ENCODE results near the gene VPS37C.
"Not testable (repeated sequence)": the region's sequence is repeated elsewhere in the genome, so short reads cannot be mapped to it uniquely, and the experiment has no call there.

VPS37C gene

DNA sequence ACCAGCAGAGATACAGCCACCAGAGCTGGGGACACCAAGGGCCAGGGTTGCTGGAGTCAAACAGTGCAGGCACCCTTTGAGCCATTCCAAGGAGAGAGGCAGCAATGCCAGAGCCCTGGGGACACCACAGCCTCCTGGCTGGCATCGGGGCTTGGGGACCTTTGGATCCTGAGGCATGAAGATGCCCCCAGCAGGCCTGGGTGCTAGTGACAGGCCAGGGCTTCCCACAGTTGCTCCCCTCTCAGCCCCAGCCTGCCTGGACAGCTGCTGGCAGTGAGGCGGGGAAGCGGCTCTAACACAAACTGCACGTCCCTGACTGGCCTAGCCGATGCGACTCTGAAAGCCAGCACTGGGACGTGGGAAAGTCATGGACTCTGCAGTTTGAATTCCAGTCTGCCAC is 56.3 kb downstream of the VPS37C start:
- H3K36me3 ChIP-seq (ENCODE audit: insufficient read depth, low read length), result no peaks in the 10 kb centered on the region
- H3K9ac ChIP-seq (ENCODE audit: low read depth, low read length), result no peak overlapping the region
- no peaks in the 10 kb centered on the region for H3K4me1 ChIP-seq (ENCODE audit: insufficient read depth, low read length)
- H3K9me3 ChIP-seq (ENCODE audit: control insufficient read depth, insufficient read depth, low read length), result no peaks in the 10 kb centered on the region

DNA sequence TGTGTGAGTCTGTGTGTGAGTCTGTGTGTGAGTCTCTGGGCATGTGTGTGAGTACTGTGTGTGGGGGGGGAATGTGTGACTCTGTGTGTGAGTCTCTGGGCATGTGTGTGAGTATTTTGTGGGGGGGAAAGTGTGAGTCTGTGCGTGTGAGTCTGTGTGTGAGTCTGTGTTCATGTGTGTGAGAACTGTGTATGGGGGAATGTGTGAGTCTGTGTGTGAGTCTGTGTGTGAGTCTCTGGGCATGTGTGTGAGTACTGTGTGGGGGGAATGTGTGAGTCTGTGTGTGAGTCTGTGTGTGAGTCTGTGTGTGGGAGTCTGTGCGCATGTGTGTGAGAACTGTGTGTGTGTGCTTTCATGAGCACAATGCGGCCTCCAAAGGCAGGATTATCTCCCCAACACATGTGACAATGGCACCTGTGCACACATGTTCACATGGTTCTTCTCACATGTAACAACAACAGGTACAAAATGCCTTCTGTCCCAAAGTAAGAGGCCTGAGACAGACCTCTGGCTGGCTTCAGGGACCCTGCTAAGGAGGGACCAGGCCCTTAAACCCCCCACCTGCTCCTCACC is 57.3 kb downstream of the VPS37C start:
- Histone ChIP-seq H3K36me3 (ENCODE audit: insufficient read depth, low read length) (no peaks in the 10 kb centered on the region), H3K9me3 (ENCODE audit: control insufficient read depth, insufficient read depth, low read length) (no peaks in the 10 kb centered on the region), H3K4me1 (ENCODE audit: insufficient read depth, low read length) (no peaks in the 10 kb centered on the region), H3K9ac (ENCODE audit: low read depth, low read length) (no peak overlapping the region)

DNA sequence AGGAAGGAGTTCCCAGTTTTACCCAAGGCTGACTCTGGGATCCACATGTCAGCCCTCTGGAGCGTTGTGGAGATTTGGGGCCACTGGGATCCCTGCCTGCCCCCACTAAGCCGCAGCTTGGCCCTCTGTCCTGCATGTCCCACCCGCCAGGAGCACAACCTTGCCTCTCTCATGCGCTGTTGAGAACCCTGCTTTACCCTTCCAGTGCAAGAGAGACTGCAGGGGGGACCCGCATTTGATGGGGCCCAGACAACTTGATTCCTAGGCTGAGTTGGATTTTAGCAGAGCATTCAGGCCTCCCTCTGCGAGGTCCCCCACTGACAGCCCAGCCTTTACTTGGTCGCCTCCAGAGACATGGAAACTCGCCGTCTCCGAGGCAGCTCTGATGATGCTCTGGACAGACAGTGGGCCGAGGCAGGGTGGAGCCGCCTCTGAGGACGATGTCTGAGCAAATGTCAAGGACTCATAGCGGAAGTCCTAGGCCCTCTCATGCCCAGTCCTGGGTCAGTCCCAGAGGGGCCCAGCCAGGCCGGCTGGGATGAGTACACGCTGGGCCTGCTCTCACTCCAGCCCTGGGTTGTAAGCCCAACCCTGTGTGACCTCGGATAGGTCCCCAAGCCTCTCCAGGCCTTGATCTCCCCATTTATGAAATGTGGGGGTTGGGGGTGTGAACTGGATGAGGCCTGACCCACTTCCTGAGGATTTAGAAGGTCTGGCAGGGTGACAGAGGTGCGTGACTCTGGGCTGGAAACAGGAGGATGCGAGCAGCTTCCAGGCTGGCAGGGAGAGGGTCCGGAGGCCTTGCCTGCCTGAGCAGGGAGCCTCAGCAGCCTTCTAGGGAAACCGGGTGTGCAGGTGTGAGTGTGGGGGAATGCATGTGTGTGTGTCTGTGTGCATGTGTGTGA is 58.3 kb downstream of the VPS37C start:
- H3K9ac ChIP-seq (ENCODE audit: low read depth, low read length), result no peak overlapping the region
- no peaks in the 10 kb centered on the region for H3K9me3 ChIP-seq (ENCODE audit: control insufficient read depth, insufficient read depth, low read length)
- H3K4me1 ChIP-seq (ENCODE audit: insufficient read depth, low read length), result no peaks in the 10 kb centered on the region
- H3K36me3 ChIP-seq (ENCODE audit: insufficient read depth, low read length), result no peaks in the 10 kb centered on the region

DNA sequence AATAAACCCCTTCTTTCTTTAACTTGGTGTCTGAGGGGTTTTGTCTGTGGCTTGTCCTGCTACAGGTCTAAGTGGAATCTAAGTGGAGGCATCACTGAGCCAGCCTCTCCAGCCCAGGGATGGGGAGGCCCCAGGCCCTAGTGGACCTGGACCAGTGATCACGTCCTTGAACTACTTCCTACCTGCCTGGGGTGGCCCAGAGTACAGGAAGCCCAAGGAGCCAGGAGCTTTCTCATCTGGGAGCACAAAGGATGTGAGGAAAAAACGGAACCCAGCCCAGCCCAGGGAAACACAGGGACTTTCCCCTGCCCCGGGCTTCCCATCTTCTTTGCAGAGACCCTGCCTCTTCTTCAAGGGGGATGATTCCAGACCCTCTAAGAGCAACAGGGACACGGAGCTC is 62.4 kb downstream of the VPS37C start:
- Histone ChIP-seq H3K9ac (ENCODE audit: low read depth, low read length) (no peak overlapping the region), H3K9me3 (ENCODE audit: control insufficient read depth, insufficient read depth, low read length) (no peaks in the 10 kb centered on the region), H3K36me3 (ENCODE audit: insufficient read depth, low read length) (no peaks in the 10 kb centered on the region), H3K4me1 (ENCODE audit: insufficient read depth, low read length) (no peaks in the 10 kb centered on the region)

DNA sequence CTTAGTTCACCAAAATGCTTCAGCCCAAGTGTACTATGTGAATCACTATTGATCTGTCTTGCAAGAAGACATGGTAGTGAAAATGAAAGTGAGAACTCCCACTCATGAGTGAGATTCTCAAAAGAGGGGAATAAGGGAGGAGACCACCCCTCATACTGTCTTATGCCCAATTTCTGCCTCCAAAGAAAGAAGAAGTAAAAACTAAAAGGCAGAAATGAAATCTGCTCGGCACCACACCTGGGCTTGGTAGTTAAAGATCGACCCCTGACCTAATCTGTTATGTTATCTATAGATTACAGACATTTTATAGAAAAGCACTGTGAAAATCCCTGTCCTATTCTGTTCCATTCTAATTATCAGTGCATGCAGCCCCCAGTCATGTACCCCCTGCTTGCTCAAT is 63.0 kb downstream of the VPS37C start:
- not testable (repeated sequence) for H3K4me1 ChIP-seq (ENCODE audit: insufficient read depth, low read length); H3K36me3 ChIP-seq (ENCODE audit: insufficient read depth, low read length); H3K9ac ChIP-seq (ENCODE audit: low read depth, low read length); H3K9me3 ChIP-seq (ENCODE audit: control insufficient read depth, insufficient read depth, low read length)

DNA sequence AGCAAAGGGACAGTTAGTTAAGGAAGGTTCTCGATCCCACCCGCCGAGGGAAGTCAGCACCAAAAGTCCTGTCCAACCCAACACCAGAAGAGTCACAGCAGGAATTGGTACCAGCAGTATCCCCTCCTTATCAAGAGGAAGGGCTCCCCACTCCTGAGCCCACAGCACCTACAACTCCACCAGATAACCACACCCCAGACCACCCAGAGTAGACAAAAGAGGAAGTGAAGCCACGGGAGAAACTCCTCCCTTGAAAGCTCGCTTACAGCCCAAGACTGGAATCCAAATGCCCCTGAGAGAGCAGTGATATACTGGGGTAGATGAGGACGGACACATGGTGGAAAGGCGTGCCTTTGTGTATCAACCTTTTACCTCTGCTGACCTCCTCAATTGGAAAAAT is 66.2 kb downstream of the VPS37C start:
- Histone ChIP-seq H3K9ac (ENCODE audit: low read depth, low read length) (no peak overlapping the region), H3K36me3 (ENCODE audit: insufficient read depth, low read length) (no peaks in the 10 kb centered on the region), H3K4me1 (ENCODE audit: insufficient read depth, low read length) (peaks cover 6% of the 10 kb centered on the region; the same call in 1 of the 2 replicates), H3K9me3 (ENCODE audit: control insufficient read depth, insufficient read depth, low read length) (no peaks in the 10 kb centered on the region)

DNA sequence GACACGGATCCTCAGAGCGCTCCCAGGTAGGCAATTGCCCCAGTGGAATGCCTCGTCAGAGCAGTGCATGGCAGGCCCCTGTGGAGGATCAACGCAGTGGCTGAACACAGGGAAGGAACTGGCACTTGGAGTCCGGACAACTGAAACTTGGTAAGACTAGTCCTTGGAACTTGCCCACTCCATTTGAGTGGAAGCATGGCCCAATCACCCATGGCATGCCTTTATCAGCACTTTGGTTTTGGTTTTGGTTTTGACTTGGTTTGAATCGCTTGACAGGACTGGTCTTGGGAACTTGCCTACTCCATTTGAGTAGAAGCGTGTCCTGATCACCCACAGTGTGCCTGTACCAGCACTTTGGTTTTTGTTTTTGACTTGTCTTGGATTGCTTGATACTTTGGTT is 67.1 kb downstream of the VPS37C start:
- not testable (repeated sequence) for H3K4me1 ChIP-seq (ENCODE audit: insufficient read depth, low read length); H3K9ac ChIP-seq (ENCODE audit: low read depth, low read length); H3K36me3 ChIP-seq (ENCODE audit: insufficient read depth, low read length); H3K9me3 ChIP-seq (ENCODE audit: control insufficient read depth, insufficient read depth, low read length)

DNA sequence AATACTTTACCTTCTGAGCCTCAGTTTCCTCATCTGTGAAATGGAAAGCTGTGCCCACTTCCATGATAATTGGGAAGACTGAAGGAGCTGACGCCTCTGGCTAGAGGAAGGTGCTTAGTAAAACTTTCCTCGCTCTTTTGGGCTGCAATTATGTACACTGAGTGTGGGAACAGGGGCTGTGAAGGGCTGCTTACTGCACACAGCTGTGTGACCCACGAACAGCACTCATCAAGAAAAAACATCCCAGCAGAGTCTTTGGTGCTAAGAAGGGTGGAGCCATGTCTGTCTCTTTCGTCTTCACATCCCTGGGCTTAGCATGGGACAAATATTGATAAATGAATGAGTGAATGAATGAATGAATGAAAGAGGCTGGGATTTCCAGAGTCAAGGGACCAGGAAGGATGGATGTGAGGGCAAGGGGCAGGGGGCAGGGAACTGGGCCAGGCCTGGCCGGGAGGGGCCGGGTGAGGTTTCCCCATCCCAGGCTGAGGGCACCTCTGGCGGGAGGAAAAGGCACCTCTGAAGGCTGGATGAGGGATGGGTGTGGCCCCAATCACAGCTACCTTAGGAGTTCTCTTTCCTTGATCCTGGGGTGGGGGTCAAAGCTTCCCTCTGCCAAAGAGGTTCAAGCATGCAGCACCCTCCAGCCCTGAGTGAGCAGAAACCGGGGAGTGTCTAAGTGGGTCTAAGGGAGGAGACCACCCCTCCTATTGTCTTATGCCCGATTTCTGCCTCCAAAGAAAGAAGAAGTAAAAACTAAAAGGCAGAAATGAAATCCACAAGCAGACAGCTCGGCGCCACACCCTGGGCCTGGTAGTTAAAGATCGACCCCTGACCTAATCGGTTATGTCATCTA is 68.1 kb downstream of the VPS37C start:
- Histone ChIP-seq H3K4me1 (ENCODE audit: insufficient read depth, low read length) (peaks cover 6% of the 10 kb centered on the region; the same call in 1 of the 2 replicates), H3K36me3 (ENCODE audit: insufficient read depth, low read length) (no peaks in the 10 kb centered on the region), H3K9me3 (ENCODE audit: control insufficient read depth, insufficient read depth, low read length) (no peaks in the 10 kb centered on the region), H3K9ac (ENCODE audit: low read depth, low read length) (no peak overlapping the region)

DNA sequence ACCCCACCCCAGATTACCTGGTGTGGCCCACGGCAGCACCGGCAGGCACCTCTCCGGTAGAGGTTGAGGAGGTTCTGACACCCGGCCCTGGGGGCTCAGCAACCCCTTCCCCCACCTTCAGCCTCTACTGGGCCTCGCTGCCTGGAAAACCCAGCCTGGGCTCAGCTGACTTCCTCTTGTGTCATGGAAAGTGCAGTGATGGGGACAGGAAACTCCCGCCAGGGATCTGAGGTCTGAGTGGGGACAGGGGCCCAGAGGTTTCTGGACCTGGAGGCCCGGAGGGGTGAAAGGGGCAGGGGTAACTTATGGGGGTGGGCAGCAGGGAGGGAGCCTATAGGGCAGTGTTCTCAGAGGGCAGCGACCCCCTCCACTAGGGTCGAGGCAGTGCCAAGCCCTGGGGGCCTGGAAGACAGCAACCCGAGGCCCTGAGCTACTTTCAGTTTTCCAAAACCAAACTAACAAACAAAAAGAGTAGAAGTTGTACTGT is 68.9 kb downstream of the VPS37C start:
- Histone ChIP-seq H3K9ac (ENCODE audit: low read depth, low read length) (no peak overlapping the region), H3K36me3 (ENCODE audit: insufficient read depth, low read length) (no peaks in the 10 kb centered on the region), H3K4me1 (ENCODE audit: insufficient read depth, low read length) (peaks cover 6% of the 10 kb centered on the region; the same call in 1 of the 2 replicates), H3K9me3 (ENCODE audit: control insufficient read depth, insufficient read depth, low read length) (no peaks in the 10 kb centered on the region)

DNA sequence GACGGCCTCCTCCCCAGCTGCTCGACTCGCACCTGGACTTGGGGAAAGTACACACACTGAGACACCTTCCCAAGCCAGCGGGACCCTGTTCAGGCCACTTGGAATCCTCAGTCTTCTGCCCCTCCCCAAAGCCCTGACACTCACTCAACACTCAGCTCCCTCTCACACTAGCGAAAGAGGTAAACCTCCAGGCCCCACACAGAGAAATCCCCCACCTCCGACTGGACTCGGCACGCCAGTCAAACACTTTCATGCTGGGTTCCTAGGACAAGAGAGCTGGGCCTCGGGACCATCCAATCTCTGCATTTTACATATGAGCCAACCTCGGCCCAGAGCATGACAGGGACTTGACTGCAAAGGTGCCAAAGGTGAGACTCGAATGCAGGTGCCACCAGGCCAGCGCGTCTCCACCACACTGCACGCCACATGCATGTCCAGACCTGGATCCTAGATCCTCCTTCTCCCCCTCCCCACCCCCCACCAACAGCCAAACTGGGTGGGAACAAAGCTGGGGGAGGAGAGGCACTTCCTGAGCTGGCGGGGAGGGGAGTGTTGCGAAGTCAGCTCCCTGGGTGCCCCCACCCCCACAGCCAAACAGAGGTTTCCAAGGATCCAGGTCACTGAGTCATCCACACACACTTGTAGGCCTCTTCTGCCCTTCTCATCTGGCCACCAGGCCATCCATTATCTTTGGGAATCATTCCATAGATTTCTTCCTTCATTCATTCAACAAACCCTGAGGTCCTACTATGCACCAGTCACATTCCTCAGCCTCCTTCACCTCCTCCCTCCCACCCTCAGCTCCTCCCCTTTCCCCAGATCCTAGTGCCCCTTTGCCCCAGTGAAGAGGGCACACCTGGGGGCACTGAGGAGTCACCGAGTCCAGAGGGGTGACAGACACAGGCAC is 69.6 kb downstream of the VPS37C start:
- Histone ChIP-seq H3K9me3 (ENCODE audit: control insufficient read depth, insufficient read depth, low read length) (no peaks in the 10 kb centered on the region), H3K36me3 (ENCODE audit: insufficient read depth, low read length) (no peaks in the 10 kb centered on the region), H3K4me1 (ENCODE audit: insufficient read depth, low read length) (peaks cover 6% of the 10 kb centered on the region; the same call in 1 of the 2 replicates), H3K9ac (ENCODE audit: low read depth, low read length) (no peak overlapping the region)

DNA sequence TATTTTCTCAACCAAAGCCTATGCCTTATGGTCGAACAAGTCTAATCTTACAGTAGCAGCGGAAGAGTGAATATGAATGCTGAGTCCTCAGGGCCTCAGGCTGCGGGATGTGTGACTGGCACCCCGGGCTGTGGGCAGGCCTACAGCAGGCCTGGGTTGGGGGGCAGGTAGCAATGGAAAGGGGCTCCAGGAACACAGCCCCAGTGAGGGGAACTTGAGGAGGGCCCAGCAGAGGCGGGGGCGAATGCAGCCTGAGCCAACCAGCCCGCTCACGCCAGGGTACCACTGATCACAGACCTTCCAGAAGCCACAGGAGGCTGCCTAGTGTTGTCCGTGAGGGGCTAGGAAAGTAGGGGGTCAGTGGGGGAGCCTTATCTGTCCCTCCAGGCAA is 70.2 kb downstream of the VPS37C start:
- no peaks in the 10 kb centered on the region for H3K9me3 ChIP-seq (ENCODE audit: control insufficient read depth, insufficient read depth, low read length)
- H3K4me1 ChIP-seq (ENCODE audit: insufficient read depth, low read length), result peaks cover 6% of the 10 kb centered on the region; the same call in 1 of the 2 replicates
- H3K36me3 ChIP-seq (ENCODE audit: insufficient read depth, low read length), result no peaks in the 10 kb centered on the region
- no peak overlapping the region for H3K9ac ChIP-seq (ENCODE audit: low read depth, low read length)

DNA sequence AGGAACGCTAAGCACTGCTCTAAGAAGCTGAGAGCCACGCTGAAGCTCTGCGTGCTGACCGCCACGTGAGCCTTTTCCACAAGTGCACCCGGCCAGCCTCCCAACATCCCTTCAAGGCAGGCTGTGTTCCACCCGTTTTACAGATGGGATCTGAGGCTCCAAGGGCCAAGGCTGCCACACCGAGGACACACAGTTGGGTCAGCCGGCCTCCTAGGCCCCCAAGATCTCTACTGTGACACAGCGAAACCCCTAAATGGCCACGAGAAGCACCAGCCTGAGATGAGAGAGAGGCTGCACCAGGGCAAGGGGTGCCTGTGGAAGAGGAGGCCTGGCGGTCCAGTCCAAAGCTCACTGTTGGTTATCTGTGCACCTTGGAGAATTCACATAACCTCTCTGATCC is 70.7 kb downstream of the VPS37C start:
- H3K9ac ChIP-seq (ENCODE audit: low read depth, low read length), result no peak overlapping the region
- peaks cover 6% of the 10 kb centered on the region; the same call in 1 of the 2 replicates for H3K4me1 ChIP-seq (ENCODE audit: insufficient read depth, low read length)
- no peaks in the 10 kb centered on the region for H3K36me3 ChIP-seq (ENCODE audit: insufficient read depth, low read length)
- no peaks in the 10 kb centered on the region for H3K9me3 ChIP-seq (ENCODE audit: control insufficient read depth, insufficient read depth, low read length)

DNA sequence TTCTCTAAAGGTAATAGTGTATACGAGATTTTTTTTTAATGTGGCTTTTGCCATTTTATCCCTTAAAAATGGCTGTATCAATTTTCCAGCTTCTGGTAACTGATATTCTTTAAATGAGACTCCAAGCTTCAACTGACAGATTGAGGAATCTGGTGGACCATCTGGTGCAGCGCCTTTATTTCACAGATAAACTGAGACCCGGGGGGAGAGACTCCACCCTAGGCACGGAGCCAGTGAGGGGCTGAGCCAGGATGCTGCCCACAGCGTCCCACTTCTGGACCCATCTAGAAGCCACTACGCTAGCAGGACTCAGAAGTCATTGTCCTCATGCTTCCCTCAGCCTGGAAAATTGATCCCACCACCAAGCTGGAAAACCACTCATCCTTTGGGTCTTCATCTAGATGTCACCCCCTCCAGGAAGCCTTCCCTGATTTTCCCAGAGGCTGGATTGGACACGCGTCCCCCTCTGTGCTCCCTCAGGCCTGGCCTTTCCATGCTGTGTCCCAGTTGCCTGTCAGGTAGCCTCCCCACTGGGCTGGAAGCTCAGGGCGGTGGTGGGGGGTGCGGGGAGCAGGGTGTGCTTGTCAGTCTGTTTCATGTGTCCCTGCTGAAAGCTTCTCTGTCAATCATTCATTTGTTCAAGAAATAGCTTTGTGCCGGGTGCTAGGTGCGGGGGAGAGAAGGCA is 71.3 kb downstream of the VPS37C start:
- Histone ChIP-seq H3K9ac (ENCODE audit: low read depth, low read length) (no peak overlapping the region), H3K36me3 (ENCODE audit: insufficient read depth, low read length) (no peaks in the 10 kb centered on the region), H3K9me3 (ENCODE audit: control insufficient read depth, insufficient read depth, low read length) (no peaks in the 10 kb centered on the region), H3K4me1 (ENCODE audit: insufficient read depth, low read length) (peaks cover 6% of the 10 kb centered on the region; the same call in 1 of the 2 replicates)

All from ES-I3 (cell line).